HUES64 (cell line): ENCODE data around the gene RNASEL.

ENCODE experiments used
- H3K27ac ChIP-seq: 2 replicates; pipeline ENCODE4 v1.7.0; 2013; ENCODE audit warnings: low read depth, low read length, inconsistent platforms
- H3K27me3 ChIP-seq: 2 replicates; pipeline ENCODE4 v1.6.1; 2013; ENCODE audit warnings: mild to moderate bottlenecking, low read length; ENCODE audit not compliant: insufficient read depth
- H3K36me3 ChIP-seq: 2 replicates; pipeline ENCODE4 v1.6.1; 2013; ENCODE audit warnings: mild to moderate bottlenecking, low read length; ENCODE audit not compliant: insufficient read depth
- H3K4me1 ChIP-seq: 2 replicates; pipeline ENCODE4 v1.6.1; 2013; ENCODE audit warnings: mild to moderate bottlenecking, low read length, moderate library complexity; ENCODE audit not compliant: insufficient read depth
- H3K4me3 ChIP-seq: 2 replicates; pipeline ENCODE4 v1.5.1; 2013; ENCODE audit warnings: mild to moderate bottlenecking, low read length, moderate library complexity
- H3K9ac ChIP-seq: 2 replicates; pipeline ENCODE4 v1.6.1; 2013; ENCODE audit warnings: mild to moderate bottlenecking, low read depth, low read length
- H3K9me3 ChIP-seq: 2 replicates; pipeline ENCODE4 v1.6.1; 2013; ENCODE audit warnings: low read depth, low read length; ENCODE audit not compliant: insufficient read depth
- WGBS: fragments of 150-250, 120-280 bp; methylation state at CpG from one replicate; pipeline ENCODE4 v1.1.7; 2013; ENCODE audit warnings: missing lambda C conversion rate; 5-methylcytosine and 5-hydroxymethylcytosine counted together

RNASEL gene

DNA sequence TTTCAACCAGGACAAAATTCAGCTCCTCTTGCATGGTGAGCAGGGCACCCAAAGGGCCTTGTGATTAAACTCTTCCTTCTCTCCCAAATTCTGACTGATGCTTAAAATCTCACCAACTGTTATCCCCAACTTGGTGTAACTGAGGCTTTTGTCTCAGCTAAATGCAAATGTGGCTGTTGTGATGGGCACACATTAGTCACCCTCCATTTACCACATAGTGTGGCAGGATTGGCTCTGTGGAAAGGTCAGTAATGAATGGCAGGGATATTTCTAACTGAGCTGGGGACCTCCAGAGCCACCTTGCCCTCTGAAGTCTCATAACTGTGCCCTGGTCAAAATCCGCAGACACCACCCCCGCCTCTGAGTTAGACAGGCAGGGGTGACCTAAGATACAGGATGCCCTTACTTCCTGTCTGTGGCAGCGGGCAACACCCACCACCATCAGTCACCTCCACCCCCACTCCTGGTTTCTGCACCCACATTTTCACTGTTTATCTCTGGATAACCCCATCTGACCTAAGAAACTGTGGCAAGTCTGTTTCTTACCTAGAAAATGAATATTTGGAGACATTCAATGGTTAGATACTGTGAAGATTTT, 40.5 kb upstream of the RNASEL start:
- H3K9ac ChIP-seq: no peak overlapping the region

DNA sequence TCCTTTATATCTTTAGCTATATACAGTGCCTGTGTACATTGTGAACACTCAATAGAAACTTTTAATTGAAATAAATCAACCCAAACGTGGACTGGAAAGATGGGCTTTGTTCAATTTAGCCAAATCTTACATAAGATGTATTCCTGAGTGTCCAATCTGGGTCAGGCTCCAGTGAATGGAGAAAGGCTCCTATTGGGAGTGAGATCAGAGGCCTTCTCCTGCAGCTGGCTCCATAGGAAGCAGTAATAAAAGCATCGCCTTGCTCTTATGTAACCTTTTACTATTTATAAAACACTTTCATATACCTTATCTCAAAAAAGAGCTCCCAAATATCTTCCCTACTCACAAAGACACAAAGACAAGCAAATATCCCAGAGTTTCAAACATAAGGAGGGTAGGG, 40.0 kb upstream of the RNASEL start:
- Histone ChIP-seq H3K4me1 (peaks cover 43% of the 10 kb centered on the region), H3K9me3 (no peaks in the 10 kb centered on the region), H3K36me3 (no peaks in the 10 kb centered on the region), H3K27ac (no peak overlapping the region), H3K27me3 (no peaks in the 10 kb centered on the region), H3K9ac (no peak overlapping the region), H3K4me3 (no peak overlapping the region)
- 84% methylated on average over 2 of the region's 2 CpGs for WGBS

More for the DNA sequence above, 40.5 kb upstream of the RNASEL start:
- H3K36me3 ChIP-seq: no peaks in the 10 kb centered on the region
- H3K27ac ChIP-seq: no peak overlapping the region
- H3K4me3 ChIP-seq: no peak overlapping the region
- WGBS: 87% methylated on average over 3 of the region's 3 CpGs
- peaks cover 44% of the 10 kb centered on the region for H3K4me1 ChIP-seq
- H3K9me3 ChIP-seq: no peaks in the 10 kb centered on the region
- H3K27me3 ChIP-seq: no peaks in the 10 kb centered on the region

DNA sequence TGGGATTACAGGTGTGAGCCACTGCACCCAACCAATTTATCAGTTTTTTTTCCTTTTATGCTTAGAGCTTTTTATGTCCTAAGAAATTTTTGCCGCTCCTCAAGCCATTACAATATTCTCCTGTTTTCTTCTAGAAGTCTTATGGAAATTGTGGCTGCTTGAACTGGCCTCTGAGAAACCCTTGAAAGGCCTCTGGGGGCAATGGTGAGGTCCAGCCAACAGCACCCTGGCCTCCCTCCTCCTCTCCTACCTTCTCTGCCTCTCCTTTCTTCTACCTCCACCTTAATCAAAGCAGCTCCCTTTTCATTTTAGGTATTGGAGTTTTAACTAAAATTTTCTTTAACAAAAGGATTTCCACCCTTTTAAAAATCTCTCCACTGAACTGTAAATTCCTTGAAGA, 39.6 kb upstream of the RNASEL start:
- Histone ChIP-seq H3K27me3 (no peaks in the 10 kb centered on the region), H3K4me3 (no peak overlapping the region), H3K9ac (no peak overlapping the region), H3K36me3 (no peaks in the 10 kb centered on the region), H3K9me3 (no peaks in the 10 kb centered on the region), H3K4me1 (peaks cover 39% of the 10 kb centered on the region), H3K27ac (no peak overlapping the region)
- 100% methylated on average over 1 of the region's 1 CpG for WGBS

DNA sequence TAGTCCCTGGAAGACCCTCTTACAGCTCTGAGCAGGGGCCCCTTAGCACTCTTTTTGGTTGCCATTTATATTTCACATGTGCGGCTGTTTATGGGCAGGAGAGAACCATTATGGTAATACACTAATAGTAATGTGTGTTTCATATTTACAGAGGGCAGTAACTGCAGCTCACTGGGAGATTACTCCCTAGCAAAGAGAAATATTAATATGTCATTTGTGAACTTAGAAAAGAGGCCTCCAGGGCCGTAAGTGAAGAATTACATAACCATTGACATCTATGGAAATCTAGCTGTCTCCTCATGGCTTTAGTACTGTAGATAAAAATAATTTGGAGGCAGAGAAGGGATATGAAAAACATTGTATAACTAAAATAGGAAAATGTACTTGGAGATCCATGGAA, 38.6 kb upstream of the RNASEL start:
- Histone ChIP-seq H3K4me3 (no peak overlapping the region), H3K4me1 (peaks cover 34% of the 10 kb centered on the region), H3K9ac (no peak overlapping the region), H3K36me3 (no peaks in the 10 kb centered on the region), H3K27me3 (no peaks in the 10 kb centered on the region), H3K27ac (no peak overlapping the region), H3K9me3 (no peaks in the 10 kb centered on the region)
- 100% methylated on average over 1 of the region's 2 CpGs for WGBS

DNA sequence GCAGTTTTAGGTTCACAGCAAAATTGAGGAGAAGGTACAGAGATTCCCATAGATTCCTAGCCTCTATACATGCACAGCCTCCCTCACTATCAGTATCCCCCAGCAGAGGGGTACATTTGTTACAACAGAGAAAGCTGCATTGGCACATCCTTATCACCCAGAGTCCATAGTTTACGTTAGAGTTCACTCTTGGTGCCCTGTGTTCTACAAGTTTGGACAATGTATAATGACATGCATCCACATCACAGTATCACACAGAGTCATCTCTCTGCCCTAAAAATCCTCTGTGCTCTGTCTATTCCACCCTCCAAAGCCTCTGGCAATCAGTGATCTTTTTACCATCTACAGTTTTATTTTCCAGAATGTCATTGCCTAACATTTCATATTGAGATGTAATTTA, 37.5 kb upstream of the RNASEL start:
- peaks cover 34% of the 10 kb centered on the region for H3K4me1 ChIP-seq
- H3K36me3 ChIP-seq: no peaks in the 10 kb centered on the region
- no peak overlapping the region for H3K27ac ChIP-seq
- H3K9ac ChIP-seq: no peak overlapping the region
- no peak overlapping the region for H3K4me3 ChIP-seq
- H3K27me3 ChIP-seq: no peaks in the 10 kb centered on the region
- 84% methylated on average over 1 of the region's 1 CpG for whole genome bisulfite sequencing
- no peaks in the 10 kb centered on the region for H3K9me3 ChIP-seq

DNA sequence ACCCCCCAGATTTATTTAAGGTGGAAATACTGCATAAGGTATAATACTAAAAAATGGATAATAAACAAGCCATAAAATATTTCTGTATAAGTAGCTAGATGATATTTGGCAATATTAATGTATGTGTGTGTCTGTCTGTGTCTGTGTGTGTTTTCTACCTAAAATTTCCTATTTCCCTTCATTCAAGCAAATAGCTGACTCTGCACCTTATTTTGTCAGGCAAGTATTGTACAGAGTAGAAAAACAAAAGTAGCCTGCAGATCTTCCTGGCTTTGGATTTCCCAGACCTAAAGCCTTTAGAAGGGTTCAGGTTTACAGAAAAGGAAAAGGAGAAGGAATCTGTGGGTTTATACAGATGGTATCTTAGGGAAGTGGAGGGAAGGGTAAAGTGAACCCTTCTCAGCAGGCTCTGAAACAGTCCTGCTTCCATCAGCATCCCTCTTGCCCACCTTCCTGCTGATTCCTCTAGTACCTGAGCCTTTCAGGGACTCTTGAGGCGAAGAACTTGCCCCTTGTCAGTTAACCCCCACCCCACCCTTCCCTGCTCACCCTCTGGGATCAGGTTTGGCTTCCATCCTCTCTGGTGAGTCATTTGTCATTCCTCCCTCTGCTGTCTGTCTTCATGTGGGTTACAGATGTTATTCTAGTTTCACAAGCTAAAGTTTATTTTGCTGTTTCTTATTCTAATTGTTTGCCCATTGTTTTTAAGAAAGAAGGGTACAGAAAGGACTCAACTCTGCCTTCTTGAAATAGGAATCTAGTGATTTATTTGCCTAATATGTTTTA, 36.9 kb upstream of the RNASEL start:
- Histone ChIP-seq H3K9me3 (no peaks in the 10 kb centered on the region), H3K27ac (no peak overlapping the region), H3K36me3 (no peaks in the 10 kb centered on the region), H3K4me1 (peaks cover 31% of the 10 kb centered on the region), H3K27me3 (no peaks in the 10 kb centered on the region), H3K4me3 (no peak overlapping the region), H3K9ac (no peak overlapping the region)
- WGBS: 58% methylated on average over 1 of the region's 1 CpG

DNA sequence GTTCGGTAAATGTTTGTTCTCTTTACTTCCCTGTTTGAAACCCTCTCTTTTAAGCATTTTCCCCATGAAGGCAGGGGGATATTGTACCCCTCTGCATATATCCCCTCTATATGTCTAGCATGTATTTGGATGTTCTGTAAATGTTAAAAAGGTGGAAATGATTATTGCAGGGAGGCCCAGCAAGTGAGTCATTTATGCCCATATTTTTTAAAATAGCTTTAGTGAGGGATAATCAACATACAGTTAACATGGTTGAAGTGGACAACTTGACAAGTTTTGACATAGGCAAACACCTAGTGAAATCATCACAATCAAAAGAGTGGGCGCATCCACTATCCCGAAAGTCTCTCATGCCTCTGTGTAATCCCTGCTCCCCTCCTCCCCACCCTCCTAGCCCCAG, 36.0 kb upstream of the RNASEL start:
- Histone ChIP-seq H3K4me1 (peaks cover 22% of the 10 kb centered on the region), H3K9ac (no peak overlapping the region), H3K27ac (no peak overlapping the region), H3K4me3 (no peak overlapping the region), H3K36me3 (no peaks in the 10 kb centered on the region), H3K27me3 (no peaks in the 10 kb centered on the region), H3K9me3 (no peaks in the 10 kb centered on the region)
- WGBS: 89% methylated on average over 2 of the region's 3 CpGs

DNA sequence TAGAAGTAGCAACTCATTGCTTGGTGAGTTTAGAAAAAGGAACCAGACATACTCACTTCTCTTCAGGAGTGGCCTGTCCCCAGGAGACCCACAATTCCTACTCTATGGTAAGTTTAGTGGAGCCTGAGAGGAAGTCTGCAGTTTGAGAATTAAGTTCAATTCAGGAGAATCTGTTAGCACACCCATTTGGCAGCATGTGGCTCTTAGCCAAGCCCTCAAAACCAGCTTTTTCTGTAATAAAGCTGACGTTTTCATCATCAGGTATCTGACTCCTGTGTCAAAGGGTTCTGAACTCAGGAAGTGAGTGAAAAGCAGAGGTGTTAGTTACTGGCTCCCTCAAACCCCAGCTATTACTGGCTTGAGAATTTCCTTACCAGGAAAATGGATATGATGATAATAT, 35.5 kb upstream of the RNASEL start:
- H3K9ac ChIP-seq: no peak overlapping the region
- no peaks in the 10 kb centered on the region for H3K27me3 ChIP-seq
- WGBS: 83% methylated on average over 1 of the region's 1 CpG
- H3K9me3 ChIP-seq: no peaks in the 10 kb centered on the region
- H3K27ac ChIP-seq: no peak overlapping the region
- no peaks in the 10 kb centered on the region for H3K36me3 ChIP-seq
- no peak overlapping the region for H3K4me3 ChIP-seq
- H3K4me1 ChIP-seq: peaks cover 17% of the 10 kb centered on the region

DNA sequence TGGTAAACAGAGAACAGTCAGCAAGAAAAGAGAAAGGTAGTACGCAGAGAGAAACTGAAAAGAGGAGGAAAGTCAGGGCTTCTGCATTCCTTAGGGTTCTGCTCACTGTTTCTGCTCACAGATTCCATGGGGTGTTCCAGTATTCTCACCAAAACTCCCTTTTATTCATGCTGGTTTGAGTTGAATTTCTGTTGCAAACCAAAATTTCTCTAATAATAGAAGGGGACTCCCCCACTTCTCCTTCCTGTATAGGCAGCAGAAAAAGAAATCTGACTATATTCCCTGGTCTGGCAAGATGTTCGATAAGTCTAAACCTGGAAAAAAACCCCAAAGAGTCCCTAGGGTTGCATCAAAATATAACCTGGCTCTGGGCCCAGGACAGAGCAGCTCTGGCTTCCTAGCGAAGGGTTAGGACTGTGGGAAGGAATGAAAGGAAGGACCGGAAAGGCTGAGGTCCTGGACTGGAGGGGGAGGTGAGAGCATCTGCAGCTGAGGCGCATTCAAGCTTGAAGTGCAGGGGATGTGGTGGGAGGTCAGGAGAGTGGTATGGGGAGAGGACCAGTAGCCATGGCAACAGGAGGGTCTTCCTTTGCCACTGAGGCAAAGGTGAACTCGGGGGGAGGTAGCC, 34.0 kb upstream of the RNASEL start:
- Histone ChIP-seq H3K4me1 (peaks cover 21% of the 10 kb centered on the region), H3K9me3 (no peaks in the 10 kb centered on the region), H3K9ac (no peak overlapping the region), H3K4me3 (no peak overlapping the region), H3K36me3 (no peaks in the 10 kb centered on the region), H3K27me3 (0 out of 2 replicates have a peak, but pooled peaks cover 4% of the 10 kb centered on the region), H3K27ac (no peak overlapping the region)
- 82% methylated on average over 6 of the region's 6 CpGs for WGBS

DNA sequence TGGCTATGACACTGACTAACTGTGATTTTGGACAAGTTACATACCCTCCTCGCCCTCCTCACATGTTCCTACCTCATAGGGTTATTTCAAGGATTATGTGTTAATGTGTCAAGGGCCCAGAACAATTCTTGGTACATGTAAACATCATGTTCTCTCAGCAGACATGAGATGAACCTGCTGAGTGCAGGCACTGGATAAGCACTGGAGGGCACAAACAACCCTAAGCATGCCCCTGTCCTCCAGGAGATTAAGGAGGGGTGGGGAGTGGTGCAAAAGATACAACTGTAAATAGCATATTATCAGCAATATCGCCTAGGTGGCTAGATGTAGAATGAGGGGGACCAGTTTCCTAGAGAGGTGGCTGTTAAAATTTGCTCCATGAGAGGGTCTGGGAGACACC, 32.9 kb upstream of the RNASEL start:
- H3K4me3 ChIP-seq: no peak overlapping the region
- no peak overlapping the region for H3K9ac ChIP-seq
- 100% methylated on average over 2 of the region's 2 CpGs for WGBS
- peaks cover 9% of the 10 kb centered on the region; the same call in 1 of the 2 replicates for H3K27me3 ChIP-seq
- H3K9me3 ChIP-seq: no peaks in the 10 kb centered on the region
- H3K36me3 ChIP-seq: no peaks in the 10 kb centered on the region
- H3K4me1 ChIP-seq: peaks cover 32% of the 10 kb centered on the region
- H3K27ac ChIP-seq: no peak overlapping the region

DNA sequence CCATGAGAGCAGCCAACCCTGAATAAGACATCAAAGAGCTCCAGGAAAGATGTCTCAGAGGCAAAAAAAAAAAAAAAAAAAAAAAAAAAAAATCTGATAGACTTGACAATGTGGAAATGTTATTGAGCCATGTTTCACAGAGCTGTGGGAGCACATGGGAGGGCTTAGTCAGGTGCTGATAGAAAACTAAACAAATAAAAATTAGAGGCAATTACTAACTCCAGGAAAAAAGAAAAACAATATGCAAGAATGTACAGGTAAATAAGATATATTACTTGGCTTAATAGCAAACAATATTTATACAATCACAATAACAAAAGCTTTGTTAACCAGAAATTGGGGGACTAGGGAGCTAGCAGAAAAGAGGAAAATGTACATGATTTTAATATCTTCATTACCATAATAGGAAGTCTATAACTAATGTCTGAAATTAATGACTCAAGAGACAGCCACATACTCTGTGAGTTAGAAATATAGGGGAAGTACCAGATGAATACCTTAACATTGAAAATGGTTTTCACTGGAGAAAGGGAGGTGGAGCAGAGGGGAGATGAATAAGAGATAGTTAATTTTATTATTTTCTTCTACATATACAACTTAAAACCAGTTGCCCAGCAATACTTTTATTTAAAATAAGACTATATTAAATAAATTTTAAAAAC, 32.0 kb upstream of the RNASEL start:
- peaks cover 34% of the 10 kb centered on the region for H3K4me1 ChIP-seq
- H3K27me3 ChIP-seq: peaks cover 16% of the 10 kb centered on the region; the same call in 1 of the 2 replicates
- H3K9me3 ChIP-seq: no peaks in the 10 kb centered on the region
- no peak overlapping the region for H3K27ac ChIP-seq
- no peaks in the 10 kb centered on the region for H3K36me3 ChIP-seq
- H3K9ac ChIP-seq: no peak overlapping the region
- H3K4me3 ChIP-seq: no peak overlapping the region
